ENCODE results near the gene OTOP1.
"Not testable (repeated sequence)": the region's sequence is repeated elsewhere in the genome, so short reads cannot be mapped to it uniquely, and the experiment has no call there.

OTOP1 gene, protein sequence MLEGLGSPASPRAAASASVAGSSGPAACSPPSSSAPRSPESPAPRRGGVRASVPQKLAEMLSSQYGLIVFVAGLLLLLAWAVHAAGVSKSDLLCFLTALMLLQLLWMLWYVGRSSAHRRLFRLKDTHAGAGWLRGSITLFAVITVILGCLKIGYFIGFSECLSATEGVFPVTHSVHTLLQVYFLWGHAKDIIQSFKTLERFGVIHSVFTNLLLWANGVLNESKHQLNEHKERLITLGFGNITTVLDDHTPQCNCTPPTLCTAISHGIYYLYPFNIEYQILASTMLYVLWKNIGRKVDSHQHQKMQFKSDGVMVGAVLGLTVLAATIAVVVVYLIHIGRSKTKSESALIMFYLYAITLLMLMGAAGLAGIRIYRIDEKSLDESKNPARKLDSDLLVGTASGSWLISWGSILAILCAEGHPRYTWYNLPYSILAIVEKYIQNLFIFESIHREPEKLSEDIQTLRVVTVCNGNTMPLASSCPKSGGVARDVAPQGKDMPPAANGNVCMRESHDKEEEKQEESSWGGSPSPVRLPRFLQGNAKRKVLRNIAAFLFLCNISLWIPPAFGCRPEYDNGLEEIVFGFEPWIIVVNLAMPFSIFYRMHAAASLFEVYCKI

DNA sequence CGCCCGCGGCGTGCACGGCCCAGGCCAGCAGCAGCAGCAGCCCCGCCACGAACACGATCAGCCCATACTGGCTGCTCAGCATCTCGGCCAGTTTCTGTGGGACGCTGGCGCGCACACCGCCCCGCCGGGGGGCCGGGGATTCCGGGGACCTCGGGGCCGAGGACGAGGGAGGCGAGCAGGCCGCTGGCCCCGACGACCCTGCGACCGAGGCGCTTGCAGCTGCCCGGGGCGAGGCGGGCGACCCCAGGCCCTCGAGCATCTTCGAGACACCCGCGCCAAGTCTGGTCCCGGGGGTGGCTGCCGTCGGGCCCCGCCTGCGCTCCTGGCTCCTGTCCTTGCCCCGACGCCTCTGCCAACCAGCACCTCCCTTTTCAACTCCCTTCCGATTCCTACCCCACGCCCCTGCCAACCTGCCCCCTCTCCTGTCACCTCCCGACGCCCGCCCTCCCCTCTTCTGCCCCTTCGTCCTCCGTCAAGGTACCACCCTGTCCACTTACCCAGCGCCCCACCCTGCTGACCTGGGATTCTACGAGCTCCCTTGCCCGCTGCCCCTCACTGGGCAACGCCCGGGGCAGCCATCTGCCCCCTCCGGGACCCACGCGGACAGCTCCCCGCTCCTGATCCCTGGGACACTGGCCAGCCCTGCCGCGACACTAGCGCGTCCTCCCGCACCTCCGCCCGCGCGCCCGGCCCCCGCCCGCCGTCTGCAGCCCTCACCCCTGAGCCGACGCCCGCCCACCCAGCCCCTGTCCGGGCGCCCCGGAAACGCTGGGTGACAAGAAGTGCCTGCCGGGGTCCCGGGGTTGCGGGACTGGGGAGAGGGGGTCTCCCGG is at the start of gene OTOP1:
OTOP1 (minus strand) TSS at position 324 of the 833 bp plus-strand sequence; CDS start at position 259, 65 bp downstream.
- no peak for DNase-seq

DNA sequence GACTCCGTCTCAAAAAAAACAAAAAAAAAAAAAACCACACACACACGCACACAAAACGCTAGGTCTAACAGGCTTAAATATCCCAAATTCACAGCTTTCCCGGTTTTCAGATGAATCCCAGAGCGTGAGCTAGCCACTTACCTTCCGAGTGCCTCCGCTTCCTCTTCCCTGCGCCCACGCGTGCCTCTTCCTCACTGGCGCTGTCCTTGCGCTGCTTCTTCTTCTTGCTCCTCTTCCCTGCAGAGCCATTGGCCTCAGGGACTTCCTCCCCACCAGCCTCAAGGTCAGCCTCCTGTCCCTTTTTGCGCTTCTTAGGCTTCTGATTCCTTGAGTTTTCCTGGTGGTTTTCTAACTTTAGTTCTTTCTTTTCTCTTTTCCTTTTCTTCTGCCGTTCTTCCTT is 47.5 kb upstream of the OTOP1 start:
- DNase-seq = no peak

DNA sequence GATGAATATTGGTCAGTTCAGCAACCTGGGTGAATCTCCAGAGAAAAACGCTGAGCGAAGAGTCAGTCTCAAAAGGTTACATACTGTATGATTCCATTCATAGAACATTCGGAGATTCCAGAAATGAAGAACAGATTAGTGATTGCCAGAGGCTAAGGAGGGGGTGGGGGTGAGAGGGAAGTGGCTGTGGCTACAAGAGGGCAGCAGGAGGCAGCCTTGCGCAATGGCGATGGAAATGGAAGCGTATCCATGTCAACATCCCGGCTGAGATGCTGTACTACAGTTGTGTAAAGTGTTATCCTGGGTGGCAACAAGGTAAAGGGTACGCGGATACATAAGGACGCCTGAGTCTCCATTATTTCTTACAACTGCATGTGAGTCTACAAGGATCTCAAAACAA is 45.2 kb upstream of the OTOP1 start:
- no peak for DNase-seq

DNA sequence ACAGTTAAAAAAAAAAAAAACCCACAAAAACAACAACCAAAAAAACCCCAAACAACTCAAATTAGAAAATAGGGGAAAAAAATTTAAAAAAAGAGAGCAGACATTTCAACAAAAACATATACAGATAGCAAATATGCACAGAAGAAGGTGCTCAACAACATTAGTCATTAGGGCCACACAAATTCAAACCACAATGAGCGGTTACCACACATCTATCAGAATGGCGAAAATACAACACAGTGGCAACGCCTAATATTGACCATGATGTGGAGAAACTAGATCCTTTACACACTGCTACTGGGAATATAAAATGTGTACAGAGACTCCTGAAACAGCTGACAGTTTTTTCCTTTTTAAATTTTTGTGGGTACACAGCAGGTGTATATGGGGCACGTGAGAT is 43.8 kb upstream of the OTOP1 start:
- no peak for DNase-seq

DNA sequence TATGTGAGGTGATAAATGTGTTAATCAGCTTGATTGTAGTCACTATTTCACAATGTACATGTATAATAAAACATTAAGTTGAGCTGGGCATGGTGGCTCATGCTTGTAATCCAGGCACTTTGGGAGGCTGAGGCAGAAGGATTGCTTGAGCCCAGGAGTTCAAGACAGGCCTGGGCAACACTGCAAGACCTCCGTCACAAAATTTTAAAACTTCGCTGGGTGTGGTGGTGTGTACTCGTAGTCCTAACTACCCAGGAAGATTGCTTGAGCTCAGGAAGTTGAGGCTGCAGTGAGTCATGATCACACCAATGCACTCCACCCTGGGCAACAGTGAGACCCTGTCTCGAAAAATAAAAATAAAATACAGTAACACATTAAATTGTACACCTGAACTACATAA is 43.1 kb upstream of the OTOP1 start:
- DNase-seq = peak; percentile 17

DNA sequence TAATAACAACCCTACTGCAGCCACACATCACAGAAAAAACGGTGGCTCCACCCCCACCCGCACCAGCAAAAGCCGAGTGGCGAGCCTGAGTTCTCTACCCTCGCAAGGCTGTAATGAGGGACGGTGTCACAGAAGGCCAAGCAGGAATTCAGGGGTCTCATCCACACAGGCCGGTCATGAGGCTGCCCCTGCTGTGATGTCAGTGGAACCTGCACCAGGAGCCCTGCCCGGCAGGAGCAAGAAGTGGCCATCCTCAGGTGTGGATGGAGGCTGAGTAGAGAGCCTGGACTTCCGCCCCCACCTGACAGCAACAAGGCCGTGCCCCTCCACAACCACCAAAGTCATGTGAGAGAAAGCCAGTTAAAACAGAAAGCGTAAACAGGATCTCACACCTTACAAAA is 42.6 kb upstream of the OTOP1 start:
- peak; percentile 23 for DNase-seq

DNA sequence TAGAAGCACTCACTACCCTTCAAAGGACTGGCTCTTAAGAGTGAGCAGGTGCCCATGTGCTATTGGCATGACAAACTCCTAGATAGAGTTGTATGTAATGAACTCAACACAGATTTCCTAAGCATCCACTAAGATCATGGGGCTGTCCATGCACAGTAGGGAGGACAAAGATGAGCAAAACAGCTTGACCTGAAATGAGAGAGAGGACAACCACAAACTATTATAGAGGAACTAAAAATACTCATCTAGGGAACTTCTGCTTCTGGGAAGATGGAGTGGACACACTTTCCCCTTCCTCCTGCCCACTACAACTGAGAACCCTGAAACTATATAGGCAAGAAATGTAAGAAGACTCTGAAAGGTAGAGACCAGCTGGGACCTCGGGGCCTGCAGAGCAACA is 42.0 kb upstream of the OTOP1 start:
- DNase-seq = no peak

DNA sequence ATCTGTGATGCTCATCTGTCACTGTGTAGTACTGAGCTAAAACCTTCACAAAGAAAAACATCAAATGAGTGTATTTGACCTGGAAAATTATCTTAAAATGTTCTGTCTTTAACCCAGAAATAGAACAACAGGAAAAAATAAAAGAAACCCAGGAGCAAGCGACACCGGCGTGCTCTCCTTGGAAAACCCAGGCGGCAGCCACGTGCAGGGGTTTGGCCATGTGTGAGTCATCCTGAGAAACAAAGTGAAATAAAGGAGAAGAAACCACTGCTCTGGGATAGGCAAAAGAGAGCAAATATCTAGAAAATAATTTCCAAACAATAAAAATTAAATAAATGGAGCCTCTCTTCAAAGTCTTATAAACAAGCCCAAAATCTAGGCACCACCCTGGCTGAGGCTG is 41.3 kb upstream of the OTOP1 start:
- DNase-seq = no peak

DNA sequence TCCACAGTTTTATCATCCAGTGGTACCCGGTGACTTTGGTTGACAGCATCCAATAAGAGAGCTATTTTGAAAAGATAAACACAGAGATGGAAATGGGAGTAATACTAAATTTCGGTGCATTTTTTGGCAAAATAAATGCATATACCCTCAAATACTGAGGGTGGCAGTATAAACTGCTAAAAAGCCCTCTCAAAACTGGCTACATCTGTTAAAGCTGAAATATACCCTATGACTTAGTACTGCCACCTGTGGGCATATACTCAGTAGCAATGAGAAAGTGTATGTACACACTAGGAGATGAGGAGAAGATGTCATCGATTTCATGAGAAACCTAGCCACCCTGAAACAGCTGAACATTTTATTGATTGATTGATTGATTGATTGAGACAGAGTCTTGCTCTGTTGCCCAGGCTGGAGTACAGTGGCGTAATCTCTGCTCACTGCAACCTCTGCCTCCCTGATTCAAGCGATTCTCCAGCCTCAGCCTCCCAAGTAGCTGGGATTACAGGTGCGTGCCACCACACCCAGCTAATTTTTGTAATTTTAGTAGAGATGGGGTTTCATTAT is 33.5 kb upstream of the OTOP1 start:
- DNase-seq = no peak

DNA sequence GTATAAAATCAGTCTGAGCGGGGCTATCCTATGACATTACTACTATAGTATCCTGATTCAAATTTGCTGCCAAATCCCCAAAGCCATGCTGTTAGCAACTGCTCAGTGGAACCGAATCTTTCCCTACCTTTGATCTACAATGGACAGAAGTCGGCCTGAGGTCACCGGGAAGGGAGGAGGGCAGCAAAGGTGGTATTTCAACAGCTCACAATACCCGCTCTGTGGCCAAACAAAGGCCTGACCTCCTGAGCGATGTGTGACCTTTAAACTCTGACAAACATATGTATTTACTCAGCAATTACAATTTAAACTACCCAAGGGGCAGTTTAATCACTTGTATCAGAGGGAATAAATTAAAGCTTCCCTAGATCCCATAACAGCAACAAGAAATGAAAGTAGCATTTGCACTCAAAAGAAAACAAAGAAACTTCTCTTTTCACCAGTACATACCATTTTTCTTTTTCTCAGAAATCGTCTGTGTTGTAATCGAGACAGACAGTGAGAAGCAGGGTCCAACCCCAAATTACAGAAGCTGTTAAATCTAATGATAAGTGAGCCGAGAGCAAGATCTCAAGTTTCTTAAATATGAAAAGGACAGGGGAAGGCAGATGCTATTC is 32.9 kb upstream of the OTOP1 start:
- no peak for DNase-seq

DNA sequence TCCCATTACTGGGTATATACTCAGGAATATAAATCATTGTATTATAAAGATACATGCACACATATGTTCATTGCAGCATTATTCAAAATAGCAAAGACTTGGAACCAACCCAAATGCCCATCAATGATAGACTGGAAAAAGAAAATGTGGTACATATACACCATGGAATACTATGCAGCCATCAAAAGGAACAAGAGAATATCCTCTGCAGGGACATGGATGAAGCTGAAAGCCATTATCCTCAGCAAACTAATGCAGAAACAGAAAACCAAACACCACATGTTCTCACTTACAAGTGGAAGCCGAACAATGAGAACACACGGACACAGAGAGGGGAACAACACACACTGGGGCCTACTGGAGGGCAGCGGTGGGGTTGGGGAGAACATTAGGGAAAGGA is 31.0 kb upstream of the OTOP1 start:
- not testable (repeated sequence) for DNase-seq

DNA sequence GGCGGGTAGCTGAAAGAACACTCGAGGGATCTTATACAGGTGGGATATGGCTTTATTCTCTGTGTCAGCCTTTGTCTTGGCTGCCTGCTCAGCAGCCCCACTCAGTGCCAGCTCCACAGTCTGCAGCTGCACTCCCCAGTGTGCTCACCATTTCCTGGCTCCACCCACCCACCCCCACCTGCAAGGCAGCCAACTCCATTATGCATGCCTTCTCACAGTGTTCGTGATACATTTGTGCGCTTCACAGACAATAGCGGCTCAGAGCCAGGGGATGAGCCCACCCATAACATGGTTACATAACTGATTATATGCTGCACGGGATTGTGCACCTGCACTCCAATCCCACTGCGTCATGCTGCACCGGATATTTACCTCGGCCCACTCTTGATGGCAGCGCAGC is 30.1 kb upstream of the OTOP1 start:
- no peak for DNase-seq

DNA sequence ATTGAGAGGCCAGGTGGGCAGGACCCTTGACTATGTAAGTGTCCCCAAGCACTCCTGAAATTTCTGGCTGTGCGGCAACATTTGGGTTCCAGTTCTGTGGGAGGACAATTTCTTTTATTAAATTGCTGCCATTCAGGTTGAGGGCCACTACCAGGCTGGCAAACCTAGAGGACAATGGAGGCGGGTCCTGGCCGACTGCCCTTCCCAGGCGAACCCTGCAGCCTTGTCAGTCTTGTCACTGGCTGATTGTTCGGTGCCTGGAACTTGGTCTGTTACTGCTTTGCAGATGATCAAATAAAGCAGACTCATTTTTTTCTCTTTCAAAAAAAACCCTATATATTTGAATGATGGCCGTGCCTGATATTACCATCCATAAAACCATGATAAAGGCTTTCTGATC is 27.9 kb upstream of the OTOP1 start:
- no peak for DNase-seq

DNA sequence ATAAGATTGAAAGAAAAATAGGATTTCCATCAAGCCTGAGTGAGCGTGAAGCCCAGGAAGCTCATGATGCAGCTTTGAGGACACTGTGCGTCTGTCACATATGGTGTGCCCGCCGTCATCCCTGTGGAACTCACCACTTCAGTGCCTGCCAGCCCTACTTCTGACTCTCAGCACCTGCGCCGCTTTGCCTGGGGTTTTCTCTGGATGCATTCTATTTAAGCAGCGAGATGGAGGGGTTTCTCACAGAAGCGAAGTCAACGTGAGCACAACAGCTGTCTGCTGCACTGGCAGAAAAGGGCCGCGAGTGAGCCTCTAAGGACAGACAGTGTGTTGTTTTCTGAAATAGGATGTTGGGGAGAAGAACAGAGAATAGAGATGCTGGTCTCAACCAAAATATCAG is 27.5 kb upstream of the OTOP1 start:
- DNase-seq = no peak

DNA sequence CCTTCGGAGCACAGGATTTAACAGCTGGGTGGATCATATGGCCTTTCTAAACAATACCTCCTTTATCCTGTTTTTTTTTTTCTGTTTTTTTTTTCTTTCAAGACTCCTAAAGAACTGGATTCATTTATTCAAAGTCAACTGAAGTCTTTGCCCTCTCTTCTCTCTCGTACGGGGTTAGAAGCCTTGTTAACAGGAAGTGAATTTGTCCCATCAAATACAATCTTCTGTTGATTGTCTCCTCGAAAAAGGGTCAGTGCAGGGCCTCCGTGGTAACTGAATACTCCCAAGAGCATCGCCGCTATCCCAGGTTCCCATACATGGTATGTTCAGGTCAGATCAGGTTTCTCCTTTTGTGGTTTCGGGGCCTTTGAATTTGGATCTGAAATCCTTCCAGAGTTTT is 23.1 kb upstream of the OTOP1 start:
- DNase-seq = no peak

DNA sequence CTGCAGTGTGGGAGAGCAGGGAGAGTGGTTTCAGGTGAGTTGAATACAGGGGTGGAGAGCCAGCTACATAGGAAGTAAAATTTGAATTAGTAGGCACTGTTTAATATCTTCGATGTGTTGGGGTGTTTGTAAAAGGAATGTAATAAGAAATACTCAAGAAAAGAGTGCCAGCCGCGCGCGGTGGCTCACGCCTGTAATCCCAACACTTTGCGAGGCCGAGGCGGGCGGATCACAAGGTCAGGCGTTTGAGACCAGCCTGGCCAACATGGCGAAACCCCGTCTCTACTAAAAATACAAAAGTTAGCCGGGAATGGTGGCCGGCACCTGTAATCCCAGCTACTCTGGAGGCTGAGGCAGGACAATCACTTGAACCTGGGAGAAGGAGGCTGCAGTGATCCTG is 22.6 kb upstream of the OTOP1 start:
- DNase-seq = not testable (repeated sequence)

DNA sequence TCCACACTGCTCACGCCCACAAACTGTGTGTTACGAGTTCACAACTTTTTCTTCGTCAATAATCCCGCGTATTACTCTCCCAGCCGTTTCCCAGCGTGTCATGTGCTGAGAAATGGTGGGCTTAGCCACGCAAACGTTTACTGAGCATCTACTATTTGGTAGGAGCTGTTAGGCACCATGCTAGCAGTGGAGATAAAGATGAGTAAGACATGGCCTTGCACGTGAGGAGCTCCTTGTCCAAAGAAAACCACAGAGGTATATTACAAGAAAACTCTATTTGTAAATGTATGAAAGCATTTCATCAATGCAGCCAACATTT is 22.1 kb upstream of the OTOP1 start:
- DNase-seq = no peak

DNA sequence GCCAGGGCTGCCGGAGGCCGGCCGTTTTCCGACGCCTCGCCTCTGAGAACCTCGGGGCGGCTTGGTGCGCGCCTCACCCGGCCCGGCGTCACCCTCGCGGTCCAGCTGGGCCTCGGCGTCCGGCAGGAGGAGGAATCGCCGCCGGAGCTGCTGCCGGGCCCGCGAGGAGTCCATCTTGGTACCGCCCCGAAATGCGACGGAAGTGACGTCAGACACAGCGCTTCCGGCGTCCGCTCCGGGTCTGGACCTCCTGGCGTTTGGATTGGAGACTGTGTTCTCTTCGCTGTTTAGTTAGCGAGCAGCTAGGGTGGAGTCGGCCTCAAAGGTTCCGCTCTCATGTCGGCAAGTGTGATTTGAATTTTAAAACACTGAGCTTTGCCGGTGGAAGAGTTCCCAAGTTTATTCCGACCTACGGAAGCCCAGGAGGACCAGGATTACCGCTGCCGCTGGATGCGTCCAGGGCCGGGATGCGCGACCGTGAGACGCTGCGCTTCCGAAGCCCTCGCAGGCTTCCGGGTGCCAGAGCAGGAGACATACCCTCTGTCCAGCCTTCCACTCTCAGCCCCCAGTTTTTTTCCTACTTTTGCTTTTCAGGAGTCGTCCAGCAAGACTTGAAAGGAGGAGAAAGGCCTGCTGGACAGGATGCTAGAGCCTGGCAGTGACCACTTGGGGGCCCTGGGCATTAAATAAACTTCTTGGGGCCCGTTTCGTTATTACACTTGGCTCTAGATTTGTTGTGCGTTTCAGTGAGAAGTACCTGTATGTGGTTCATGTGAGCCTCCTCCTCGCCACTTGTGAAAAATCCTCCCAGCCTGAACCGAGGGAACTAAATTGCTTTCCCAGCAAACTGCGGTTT is 21.5 kb upstream of the OTOP1 start, which contains the start of gene TMEM128:
TMEM128 (minus strand) TSS at position 195 of the 856 bp plus-strand sequence; CDS start at position 174, 21 bp downstream.
- peak; percentile 90 for DNase-seq

DNA sequence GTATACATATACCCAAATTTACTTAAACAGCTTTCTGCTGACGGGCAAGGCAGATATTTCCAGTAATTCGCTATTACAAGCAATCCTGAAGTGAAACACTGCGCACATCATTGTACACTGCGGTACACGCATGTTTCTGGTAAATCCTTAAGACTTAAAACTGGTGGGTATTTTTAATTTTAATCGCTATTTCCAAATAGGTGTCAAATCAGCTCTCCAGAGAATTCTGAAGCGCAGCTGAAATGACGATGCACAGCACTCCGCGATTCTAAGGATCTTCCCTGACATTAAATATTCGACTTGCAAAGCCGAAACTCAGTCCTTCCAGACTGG is 20.9 kb upstream of the OTOP1 start:
- DNase-seq = peak; percentile 7

DNA sequence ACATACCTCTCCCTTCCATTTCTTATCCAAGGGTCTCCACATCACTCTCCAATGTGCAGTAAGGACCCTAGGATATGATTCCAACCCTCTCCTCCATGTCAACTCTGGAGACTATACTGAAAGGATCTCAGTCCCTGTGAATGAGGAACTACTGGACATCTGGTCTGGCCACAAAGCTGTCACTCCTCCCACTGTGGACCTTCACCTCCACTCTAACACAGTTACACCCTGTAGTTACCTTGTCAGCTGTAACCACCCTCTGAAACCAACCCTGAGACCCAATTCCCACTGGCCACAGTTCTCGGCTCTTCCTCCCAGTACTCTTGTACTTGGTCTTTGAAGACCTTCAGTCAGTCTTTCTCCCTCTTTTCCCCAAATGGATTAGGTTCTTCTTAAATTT is 18.4 kb upstream of the OTOP1 start:
- DNase-seq = no peak

DNA sequence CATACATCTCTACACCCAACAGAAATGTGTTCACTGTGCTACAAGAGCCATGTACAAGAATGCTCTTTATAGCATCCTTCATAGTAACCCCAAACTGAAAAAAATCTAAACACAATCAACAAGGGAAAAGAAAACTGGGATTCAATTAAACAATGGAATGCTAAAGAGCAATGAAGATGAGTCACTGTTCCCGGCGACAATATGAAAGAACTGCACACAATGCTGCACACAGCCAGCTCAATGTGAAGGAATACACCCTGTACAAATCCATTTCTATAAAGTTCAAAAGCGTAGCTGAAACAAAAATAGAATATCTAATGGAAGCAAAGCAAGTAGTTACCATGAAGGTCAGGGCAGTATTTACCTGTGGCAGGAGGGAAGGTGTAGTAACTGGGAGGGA is 12.8 kb upstream of the OTOP1 start:
- DNase-seq = not testable (repeated sequence)

DNA sequence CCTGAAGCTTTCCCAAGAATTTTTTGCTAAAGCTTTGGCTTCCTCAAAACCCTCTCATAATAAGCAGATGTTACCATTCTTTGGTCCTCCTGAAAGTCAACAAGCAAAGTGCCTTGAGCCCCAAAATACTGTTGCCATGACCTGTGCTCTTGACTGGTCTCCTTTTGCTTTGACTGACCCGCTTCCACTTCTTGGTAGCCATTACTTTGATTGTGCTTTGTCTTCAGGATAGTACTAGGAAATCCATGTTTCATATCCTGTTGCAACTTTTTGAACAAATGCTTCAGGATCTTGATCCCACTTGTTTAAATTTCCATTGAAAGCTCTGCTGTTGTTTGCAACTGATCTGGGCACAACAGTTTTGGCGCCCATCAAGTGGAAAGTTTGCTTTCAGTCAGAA is 6.9 kb upstream of the OTOP1 start:
- DNase-seq = no peak
